ENCODE data around the gene VWA3B.
A peak's percentile ranks its signal among the peaks of the same experiment; 100 is the strongest.
"Not testable (repeated sequence)": the region's sequence is repeated elsewhere in the genome, so short reads cannot be mapped to it uniquely, and the experiment has no call there.

The VWA3B gene

DNA sequence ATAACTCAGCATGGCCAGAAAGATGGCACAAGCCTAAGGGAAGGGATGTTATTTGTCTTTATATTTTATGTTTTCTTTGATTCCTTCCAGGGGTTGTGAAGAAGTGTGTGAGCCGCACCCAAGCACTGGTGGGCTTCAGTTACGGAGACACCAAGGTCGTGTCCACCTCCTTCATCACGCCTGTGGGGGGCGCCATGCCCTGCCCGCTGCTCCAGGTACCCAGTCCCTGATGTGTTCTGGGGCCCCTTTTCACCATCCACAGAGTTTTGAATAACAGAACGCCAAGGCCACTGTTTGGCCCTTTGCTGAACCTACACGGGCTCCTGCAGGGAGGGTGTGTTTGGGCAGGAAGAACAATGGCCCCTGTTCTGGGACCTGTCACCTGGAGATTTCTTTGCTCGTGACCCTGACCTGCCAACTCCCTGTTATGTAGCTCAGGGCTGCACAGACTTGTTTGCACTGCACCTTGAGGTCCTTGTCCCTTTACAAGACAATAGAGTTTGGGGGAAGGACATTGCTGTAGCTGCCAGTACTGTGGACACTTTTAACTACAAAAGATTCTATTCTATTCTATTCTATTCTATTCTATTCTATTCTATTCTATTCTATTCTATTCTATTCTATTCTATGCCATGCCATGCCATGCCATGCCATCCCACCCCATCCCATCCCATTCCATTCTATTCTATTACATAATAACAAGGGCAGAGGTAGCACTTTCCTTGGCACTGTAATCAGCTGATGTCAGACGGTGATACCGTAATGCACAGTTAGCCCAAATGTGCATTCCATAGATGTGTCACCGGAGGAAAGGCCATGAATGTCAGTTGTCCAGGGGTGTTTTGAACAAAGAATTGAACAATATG, 211.1 kb downstream of the VWA3B start:
- DNase-seq (ENCODE audit: low spot score) = peak; percentile 17

DNA sequence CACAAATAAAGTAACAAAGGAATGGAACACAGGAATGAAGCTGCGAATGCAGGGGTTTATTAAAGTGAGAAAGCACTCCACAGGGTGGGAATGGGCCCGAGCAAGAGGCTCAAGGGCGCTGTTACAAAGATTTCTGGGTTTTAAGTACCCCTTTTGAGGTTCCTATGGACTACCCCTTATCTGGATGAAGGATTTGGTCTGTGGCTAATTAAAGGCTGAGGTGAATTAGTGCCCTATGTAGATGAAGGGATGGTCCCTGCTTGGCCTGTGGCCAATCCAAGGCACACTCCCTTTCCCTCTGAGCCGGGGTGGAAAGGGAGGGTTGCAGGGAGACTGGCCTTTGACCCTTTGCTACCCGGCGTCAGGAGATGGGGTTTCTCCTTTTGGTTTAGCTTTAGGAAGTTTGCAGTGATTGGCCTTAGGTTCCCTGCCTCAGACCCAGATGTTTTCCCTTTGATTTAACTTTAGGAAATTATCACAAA, 211.8 kb downstream of the VWA3B start:
- no peak for DNase-seq (ENCODE audit: low spot score)

DNA sequence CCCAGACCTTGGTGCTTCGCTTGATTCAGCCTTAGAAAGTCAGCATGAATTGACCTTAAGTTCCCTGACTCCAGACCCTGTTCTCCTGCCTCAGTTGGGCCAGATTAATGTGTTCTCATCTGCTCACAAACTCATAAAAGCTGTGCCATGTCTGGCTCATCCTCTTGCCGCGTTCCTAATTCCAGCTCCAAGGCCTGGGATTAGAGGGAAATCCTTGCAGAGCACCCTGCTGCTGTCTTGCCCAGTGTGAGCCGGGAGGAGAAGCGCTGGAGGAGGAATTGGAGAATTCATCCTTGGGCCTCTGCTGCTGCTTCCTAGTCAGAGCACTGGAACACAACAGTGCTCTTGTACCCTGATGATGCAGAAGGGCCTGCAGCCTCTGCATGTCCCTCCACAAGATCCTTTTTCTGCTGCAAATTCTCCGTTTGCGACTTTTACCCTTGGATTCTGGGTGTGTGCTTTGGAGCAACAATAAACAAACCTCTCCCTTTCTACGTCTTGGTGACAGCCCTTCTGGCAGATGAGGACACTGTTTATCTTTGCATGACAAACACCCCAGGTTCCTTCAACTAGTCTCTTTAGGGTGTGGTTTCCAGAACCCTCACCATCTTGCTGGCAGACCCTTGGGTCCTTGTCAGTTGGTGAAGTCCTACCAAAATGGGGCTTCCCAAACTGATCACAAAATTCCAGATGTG, 212.4 kb downstream of the VWA3B start:
- no peak for DNase-seq (ENCODE audit: low spot score)

GRCh38 chr2:98300141-98300874, 213.3 kb downstream of the VWA3B start:
- DNase-seq (ENCODE audit: low spot score) = no peak

- no peak for DNase-seq (ENCODE audit: low spot score)
Measured at GRCh38 chr2:98301469-98301868, 214.5 kb downstream of the VWA3B start.

GRCh38 chr2:98307131-98307696, 220.2 kb downstream of the VWA3B start:
- DNase-seq (ENCODE audit: low spot score) = not testable (repeated sequence)

DNA sequence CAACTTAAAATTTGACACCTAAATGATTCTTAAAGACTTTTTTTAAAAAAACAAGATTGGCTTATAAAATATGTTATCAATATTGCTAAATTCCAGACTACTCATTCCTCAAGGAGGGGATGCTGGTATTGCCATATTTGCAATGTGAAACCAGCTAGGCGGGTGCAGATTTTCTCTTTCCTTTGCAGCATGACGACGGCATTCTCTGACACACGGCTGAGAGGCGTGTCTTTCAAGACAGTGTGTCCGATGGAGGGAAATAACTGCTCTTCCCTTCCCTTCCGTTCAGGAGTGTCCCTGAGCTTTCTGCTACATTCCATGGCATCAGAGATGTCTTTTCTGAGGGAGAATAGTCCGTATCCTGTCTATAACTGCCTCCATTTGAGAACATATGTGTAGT, 221.1 kb downstream of the VWA3B start:
- no peak for DNase-seq (ENCODE audit: low spot score)

GRCh38 chr2:98308532-98308931, 221.6 kb downstream of the VWA3B start:
- DNase-seq (ENCODE audit: low spot score) = no peak

GRCh38 chr2:98309580-98309979, 222.6 kb downstream of the VWA3B start:
- DNase-seq (ENCODE audit: low spot score) = no peak

GRCh38 chr2:98310010-98310409, 223.0 kb downstream of the VWA3B start:
- DNase-seq (ENCODE audit: low spot score) = no peak

DNA sequence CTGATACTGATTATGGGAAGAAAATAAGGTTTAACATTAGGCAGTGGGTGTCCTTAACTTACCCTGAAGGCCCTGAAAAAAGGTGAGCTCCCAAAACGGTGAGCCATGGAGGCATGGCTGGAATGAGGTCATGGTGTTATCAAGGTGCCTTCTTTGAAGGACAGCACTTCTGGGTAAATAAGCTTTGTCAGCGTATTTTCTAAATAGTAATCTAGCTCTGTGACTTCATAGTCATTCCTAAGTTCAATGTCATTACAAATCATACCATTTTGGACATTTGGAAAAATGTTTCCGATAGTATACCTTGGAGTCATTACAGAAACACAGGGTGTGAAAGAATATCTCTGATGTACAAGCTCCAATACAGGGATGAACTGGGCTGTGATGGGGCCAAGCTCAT, 224.1 kb downstream of the VWA3B start:
- no peak for DNase-seq (ENCODE audit: low spot score)

DNA sequence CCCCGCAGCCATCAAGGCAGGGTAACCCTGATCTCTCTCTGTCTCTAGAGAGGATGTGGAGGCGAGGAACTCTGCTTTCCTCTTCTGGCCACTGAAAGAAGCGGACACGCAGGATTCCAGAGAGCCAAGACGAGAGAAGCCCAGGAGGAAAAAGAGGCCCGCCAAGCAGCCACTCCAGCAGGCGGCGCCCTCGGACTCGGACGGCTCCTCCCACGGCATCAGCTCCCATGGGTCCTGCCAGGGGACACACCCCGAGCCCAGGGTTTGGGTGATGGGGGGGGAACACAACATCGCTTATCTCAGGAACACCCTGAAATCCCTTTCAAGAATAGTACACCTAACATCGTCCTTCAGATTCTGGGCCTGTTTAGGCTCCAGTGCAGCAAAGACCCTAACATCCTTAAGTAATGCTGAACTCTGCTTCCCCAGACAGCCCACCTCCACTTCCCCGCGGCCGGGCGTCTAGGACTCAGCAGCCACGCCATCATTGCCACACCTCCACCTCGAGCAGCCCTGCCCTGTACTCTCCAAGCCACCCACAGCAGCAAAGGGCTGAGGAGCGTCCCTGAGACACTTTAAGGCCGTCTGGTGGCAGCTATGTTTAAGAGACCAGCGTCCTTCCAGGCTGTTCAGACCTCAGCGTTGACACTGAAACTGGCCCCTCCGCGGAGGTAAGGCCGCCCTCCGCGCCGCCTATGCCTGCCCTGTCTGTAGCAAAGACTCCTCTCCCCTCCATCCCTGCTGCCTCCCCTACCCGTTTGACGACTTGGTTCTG, 225.0 kb downstream of the VWA3B start:
- DNase-seq (ENCODE audit: low spot score) = no peak

DNA sequence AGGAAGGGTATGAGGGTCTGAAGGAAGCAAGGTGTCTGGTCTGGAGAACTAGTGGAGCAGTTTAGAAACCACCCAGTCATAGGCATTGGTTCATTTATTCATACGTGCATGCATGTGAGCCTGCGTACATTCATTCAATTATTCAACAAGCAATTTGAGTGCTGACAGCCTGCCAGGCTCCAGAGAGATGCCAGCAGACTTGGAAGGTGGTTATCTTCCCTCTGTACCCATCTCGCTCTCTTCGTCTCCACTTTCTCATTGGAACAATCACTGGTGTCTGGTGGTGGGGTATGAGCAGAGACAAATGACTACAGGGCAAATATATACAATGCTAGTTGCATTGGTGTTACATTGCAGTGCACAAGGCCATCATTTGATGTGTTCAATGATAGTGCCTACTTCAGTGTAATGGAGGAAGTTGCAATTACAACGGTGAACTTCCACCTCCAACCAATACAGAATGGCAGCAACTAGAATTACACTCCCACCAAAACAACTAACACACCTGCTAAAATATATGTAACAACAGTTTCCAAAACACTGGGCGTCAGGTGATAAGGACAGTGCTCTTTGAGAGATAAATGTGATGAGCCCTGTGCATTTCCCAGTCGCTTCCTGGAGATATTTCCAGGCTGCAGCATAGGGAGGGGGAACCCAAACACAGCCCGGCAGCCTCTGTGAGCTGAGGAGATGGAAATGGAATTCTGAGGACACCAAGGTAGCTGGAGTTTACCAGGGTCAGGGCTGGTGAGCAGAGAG, 226.7 kb downstream of the VWA3B start:
- no peak for DNase-seq (ENCODE audit: low spot score)

- DNase-seq (ENCODE audit: low spot score) = no peak
Measured at GRCh38 chr2:98314251-98314650, 227.3 kb downstream of the VWA3B start.

DNA sequence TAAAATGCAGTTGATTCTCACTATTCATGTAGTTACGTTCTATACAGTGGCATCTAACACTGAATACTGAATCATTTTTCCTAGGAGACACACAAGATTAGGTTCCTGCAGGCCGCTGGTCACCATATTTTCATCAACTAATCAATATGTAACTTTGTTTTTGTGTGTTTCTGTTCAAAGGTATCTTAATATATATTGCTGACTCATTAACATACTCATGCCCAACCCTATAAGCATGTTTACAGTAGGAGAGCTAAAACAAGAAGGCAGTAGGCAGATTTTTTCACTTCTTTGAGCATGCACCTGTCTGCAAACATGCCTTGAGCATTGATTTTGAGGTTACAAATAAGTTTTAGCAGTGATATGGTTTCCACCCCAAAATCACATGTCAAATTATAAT, 229.0 kb downstream of the VWA3B start:
- no peak for DNase-seq (ENCODE audit: low spot score)

- no peak for DNase-seq (ENCODE audit: low spot score)
Measured at GRCh38 chr2:98317214-98317613, 230.2 kb downstream of the VWA3B start.

DNA sequence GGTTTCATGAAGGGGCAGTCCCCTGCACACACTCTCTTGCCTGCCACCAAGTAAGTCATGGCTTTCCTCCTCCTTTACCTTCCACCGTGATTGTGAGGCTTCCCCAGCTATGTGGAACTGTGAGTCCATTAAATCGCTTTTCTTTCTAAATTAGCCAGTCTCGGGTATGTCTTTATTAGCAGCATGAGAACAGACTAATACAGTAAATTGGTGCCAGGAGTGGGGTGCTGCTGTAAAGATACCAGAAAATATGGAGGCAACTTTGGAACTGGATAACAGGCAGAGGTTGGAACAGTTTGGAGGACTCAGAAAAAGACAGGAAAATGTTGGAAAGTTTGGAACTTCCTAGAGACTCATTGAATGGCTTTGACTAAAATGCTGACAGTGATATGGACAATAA, 233.2 kb downstream of the VWA3B start:
- not testable (repeated sequence) for DNase-seq (ENCODE audit: low spot score)

- no peak for DNase-seq (ENCODE audit: low spot score)
Measured at GRCh38 chr2:98324181-98324580, 237.2 kb downstream of the VWA3B start.

DNA sequence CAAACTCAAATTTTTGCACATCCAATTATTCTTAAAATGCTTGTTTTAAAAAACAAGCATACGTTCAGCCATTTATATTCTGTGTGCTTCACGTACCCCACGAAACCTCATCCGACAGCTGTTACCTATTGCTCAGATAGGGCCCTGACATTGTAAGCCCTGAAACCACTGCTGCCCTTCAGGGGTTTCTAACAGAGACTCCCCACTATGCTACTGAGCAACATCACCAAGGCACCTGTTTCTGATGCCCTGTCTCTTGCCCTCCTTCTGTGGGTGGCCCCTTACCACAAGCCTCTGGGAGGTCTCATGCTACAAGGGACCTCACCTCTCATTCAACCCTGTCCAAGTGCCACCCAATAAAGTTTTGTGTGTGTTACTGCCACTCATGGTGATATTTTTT, 240.8 kb downstream of the VWA3B start:
- DNase-seq (ENCODE audit: low spot score) = no peak

- DNase-seq (ENCODE audit: low spot score) = no peak
Measured at GRCh38 chr2:98329549-98329948, 242.6 kb downstream of the VWA3B start.

- no peak for DNase-seq (ENCODE audit: low spot score)
Measured at GRCh38 chr2:98332989-98333388, 246.0 kb downstream of the VWA3B start.

Measured in SW480 (cell line).